ENCODE measurements around the gene PLOD2.

PLOD2 gene

GRCh38 chr3:146160964-146161662 is at the start of gene PLOD2:
Gene PLOD2 (minus strand): TSS chr3:146161184. CDS start chr3:146160989, 195 bp downstream.
- no peak for DNase-seq

- DNase-seq: no peak
Measured at GRCh38 chr3:146209371-146209770, 48.4 kb upstream of the PLOD2 start.

GRCh38 chr3:146203776-146204175 is 42.8 kb upstream of the PLOD2 start:
- no peak for DNase-seq

GRCh38 chr3:146200461-146201220 is 39.7 kb upstream of the PLOD2 start:
- DNase-seq: no peak

GRCh38 chr3:146199762-146200161 is 38.8 kb upstream of the PLOD2 start:
- DNase-seq: no peak

- DNase-seq: no peak
Measured at GRCh38 chr3:146196789-146197188, 35.8 kb upstream of the PLOD2 start.

- DNase-seq: no peak
Measured at GRCh38 chr3:146195605-146196004, 34.6 kb upstream of the PLOD2 start.

GRCh38 chr3:146195030-146195429 is 34.0 kb upstream of the PLOD2 start:
- DNase-seq: no peak

- no peak for DNase-seq
Measured at GRCh38 chr3:146191051-146191450, 30.1 kb upstream of the PLOD2 start.

- DNase-seq: peak; percentile 28
Measured at GRCh38 chr3:146189519-146190173, 28.7 kb upstream of the PLOD2 start.

- DNase-seq: no peak
Measured at GRCh38 chr3:146187334-146187950, 26.5 kb upstream of the PLOD2 start.

- no peak for DNase-seq
Measured at GRCh38 chr3:146184241-146185015, 23.4 kb upstream of the PLOD2 start.

- no peak for DNase-seq
Measured at GRCh38 chr3:146181216-146181615, 20.2 kb upstream of the PLOD2 start.

GRCh38 chr3:146180376-146180775 is 19.4 kb upstream of the PLOD2 start:
- DNase-seq: no peak

GRCh38 chr3:146178006-146178689 is 17.2 kb upstream of the PLOD2 start:
- DNase-seq: no peak

GRCh38 chr3:146177519-146177918 is 16.5 kb upstream of the PLOD2 start:
- DNase-seq: no peak

- DNase-seq: no peak
Measured at GRCh38 chr3:146177072-146177471, 16.1 kb upstream of the PLOD2 start.

- no peak for DNase-seq
Measured at GRCh38 chr3:146172586-146172985, 11.6 kb upstream of the PLOD2 start.

GRCh38 chr3:146170591-146170990 is 9.6 kb upstream of the PLOD2 start:
- DNase-seq: no peak

GRCh38 chr3:146169891-146170290 is 8.9 kb upstream of the PLOD2 start:
- no peak for DNase-seq

GRCh38 chr3:146166826-146167225 is 5.8 kb upstream of the PLOD2 start:
- no peak for DNase-seq

GRCh38 chr3:146166415-146166821 is 5.4 kb upstream of the PLOD2 start:
- no peak for DNase-seq

Measured in CD4-positive, alpha-beta T cell treated with Interleukin-12 subunit alpha and Interleukin-12 subunit beta, for 1 hour (primary cell).